Measurements from ENCODE around the gene VPS35.
"Not testable (repeated sequence)": the region's sequence is repeated elsewhere in the genome, so short reads cannot be mapped to it uniquely, and the experiment has no call there.

VPS35 gene

GRCh38 chr16:46650254-46650623 lies 38.7 kb downstream of the VPS35 start:
- no peak for DNase-seq

- no peak for DNase-seq
These were observed 39.3 kb downstream of the VPS35 start for GRCh38 chr16:46649588-46650253.

- no peak for DNase-seq
These were observed 40.3 kb downstream of the VPS35 start for GRCh38 chr16:46648656-46649055.

GRCh38 chr16:46638947-46639925 lies 49.7 kb downstream of the VPS35 start:
- DNase-seq = no peak

- no peak for DNase-seq
These were observed 55.9 kb downstream of the VPS35 start for GRCh38 chr16:46632778-46633733.

GRCh38 chr16:46629331-46630219 lies 59.4 kb downstream of the VPS35 start:
- DNase-seq = peak; percentile 7

GRCh38 chr16:46627746-46628145 lies 61.2 kb downstream of the VPS35 start:
- no peak for DNase-seq

GRCh38 chr16:46626681-46627080 lies 62.3 kb downstream of the VPS35 start:
- not testable (repeated sequence) for DNase-seq

- not testable (repeated sequence) for DNase-seq
These were observed 64.1 kb downstream of the VPS35 start for GRCh38 chr16:46624862-46625261.

GRCh38 chr16:46623707-46624106 lies 65.3 kb downstream of the VPS35 start:
- DNase-seq = not testable (repeated sequence)

GRCh38 chr16:46623246-46623645 lies 65.7 kb downstream of the VPS35 start:
- not testable (repeated sequence) for DNase-seq

- no peak for DNase-seq
These were observed 66.9 kb downstream of the VPS35 start for GRCh38 chr16:46621934-46622676.

- DNase-seq = peak; percentile 75
These were observed 67.7 kb downstream of the VPS35 start, which contains the start of gene SHCBP1 for GRCh38 chr16:46621006-46621933. Gene SHCBP1, minus strand, starts transcription at chr16:46621379. Its CDS starts 20 bp downstream, at chr16:46621359.

GRCh38 chr16:46620266-46621005 lies 68.5 kb downstream of the VPS35 start:
- DNase-seq = no peak

- DNase-seq = no peak
These were observed 70.5 kb downstream of the VPS35 start for GRCh38 chr16:46618516-46618915.

- no peak for DNase-seq
These were observed 75.0 kb downstream of the VPS35 start for GRCh38 chr16:46614006-46614405.

GRCh38 chr16:46613352-46613751 lies 75.6 kb downstream of the VPS35 start:
- DNase-seq = no peak

GRCh38 chr16:46612121-46612520 lies 76.9 kb downstream of the VPS35 start:
- no peak for DNase-seq

- DNase-seq = peak; percentile 24
These were observed 81.4 kb downstream of the VPS35 start for GRCh38 chr16:46607529-46607928.
